ENCODE measurements around the gene ERGIC3. TPM values are rescaled to one million over a fixed set of nuclear protein-coding genes. Genes with fewer than 3 reads are reported as not detected.
A peak's percentile ranks its signal among the peaks of the same experiment; 100 is the strongest.
"Not testable (repeated sequence)": the region's sequence is repeated elsewhere in the genome, so short reads cannot be mapped to it uniquely, and the experiment has no call there.

Gene ERGIC3
- polyA plus RNA-seq, 6 donors from 2014 or later = 103 to 141 (median 117) TPM

DNA sequence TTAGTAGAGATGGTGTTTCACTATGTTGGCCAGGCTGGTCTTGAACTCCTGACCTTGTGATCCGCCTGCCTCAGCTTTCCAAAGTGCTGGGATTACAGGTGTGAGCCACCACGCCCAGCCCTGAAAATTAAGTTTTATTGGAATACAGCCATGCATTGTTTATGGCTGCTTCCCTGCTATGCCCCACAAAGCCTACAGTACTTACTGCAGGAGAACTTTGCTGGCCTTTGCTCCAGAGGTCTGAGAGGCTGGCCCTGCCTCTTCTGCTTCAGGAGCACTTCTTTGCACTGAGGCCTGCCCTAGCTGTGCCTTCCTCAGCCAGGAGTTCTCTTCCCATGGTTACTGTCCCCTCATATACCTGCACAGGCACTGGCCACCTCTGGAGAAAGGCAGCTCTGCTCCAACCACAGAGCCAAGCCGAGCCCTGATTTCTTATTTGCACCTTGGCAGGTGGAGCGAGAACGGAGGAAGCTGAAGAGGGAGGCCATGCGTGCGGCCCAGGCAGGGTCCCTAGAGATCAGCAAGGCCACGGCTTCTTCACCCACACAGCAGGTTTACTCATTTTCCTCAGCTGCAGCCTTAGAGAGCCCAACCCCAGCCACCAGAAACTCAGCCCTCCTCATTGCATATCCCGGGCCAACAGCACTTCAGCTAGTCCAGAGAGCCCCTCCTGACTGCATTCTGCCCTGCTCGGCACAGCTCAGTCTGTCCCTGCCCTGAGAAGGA is 33.2 kb upstream of the ERGIC3 start:
- Mint-ChIP-seq H3K36me3 (peaks cover 8 to 37% of the 10 kb centered on the region in 2 donors), H3K4me1 (peaks cover 41 to 52% (median 45%) of the 10 kb centered on the region in 3 donors), H3K9me3 (no peaks in the 10 kb centered on the region), H3K27ac (peak overlapping the region in 4 of 6 donors; percentile 43 to 84 (median 52)), H3K4me3 (peak overlapping the region in 5 of 8 donors; percentile 42 to 64 (median 52)), H3K27me3 (no peaks in the 10 kb centered on the region)
- peak; percentile 65 to 70 for ATAC-seq (ENCODE audit: low read depth in 2 of 2)
- no peak for DNase-seq

GRCh38 chr20:35510951-35511735 is 30.7 kb upstream of the ERGIC3 start:
- Mint-ChIP-seq H3K4me1 (peaks cover 26 to 37% (median 31%) of the 10 kb centered on the region in 3 donors), H3K9me3 (no peaks in the 10 kb centered on the region), H3K27ac (peak overlapping the region in 1 of 6 donors; percentile 22), H3K4me3 (no peak overlapping the region), H3K36me3 (peaks cover 8 to 13% of the 10 kb centered on the region in 2 donors), H3K27me3 (no peaks in the 10 kb centered on the region)
- no peak for ATAC-seq (ENCODE audit: low read depth in 2 of 2)
- DNase-seq = no peak

GRCh38 chr20:35511814-35512420 is 30.0 kb upstream of the ERGIC3 start:
- Mint-ChIP-seq H3K36me3 (peaks cover 8 to 9% of the 10 kb centered on the region in 2 donors), H3K4me1 (peaks cover 21 to 29% (median 24%) of the 10 kb centered on the region in 3 donors), H3K9me3 (no peaks in the 10 kb centered on the region), H3K27ac (peak overlapping the region in 3 of 6 donors; percentile 44 to 80 (median 62)), H3K27me3 (no peaks in the 10 kb centered on the region), H3K4me3 (no peak overlapping the region)
- ATAC-seq (ENCODE audit: low read depth in 2 of 2) (no peak), DNase-seq (no peak)

DNA sequence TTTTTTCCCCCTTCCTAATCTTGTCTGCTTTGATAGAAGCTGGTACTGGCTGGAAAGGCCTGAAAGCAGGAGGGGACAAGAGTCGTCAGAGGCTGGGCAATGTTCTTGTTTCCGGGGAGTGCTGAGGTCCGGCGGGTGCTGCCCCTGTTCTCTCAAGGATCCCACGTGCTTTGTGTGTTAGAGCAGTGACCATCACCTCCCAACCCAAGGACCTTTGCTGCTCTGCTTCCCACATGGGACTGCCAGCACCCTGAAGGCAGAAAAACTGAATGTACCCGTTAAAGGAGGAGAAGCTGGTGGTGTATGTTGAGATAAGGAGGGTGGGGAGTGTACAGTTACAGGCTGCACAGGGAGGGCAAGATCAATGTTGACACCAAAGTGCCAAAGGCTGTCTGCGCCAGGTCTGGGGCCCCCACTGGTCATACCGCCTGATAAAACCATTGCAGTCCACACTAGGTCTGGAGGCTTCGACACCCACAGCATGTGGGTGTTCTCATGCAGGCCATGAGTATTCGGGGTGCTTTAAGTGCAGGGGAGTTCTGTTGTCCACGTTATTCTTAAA is 27.4 kb upstream of the ERGIC3 start:
- H3K27me3 Mint-ChIP-seq = no peaks in the 10 kb centered on the region
- DNase-seq (no peak), ATAC-seq (ENCODE audit: low read depth in 2 of 2) (no peak)
- H3K9me3 Mint-ChIP-seq = no peaks in the 10 kb centered on the region
- peaks cover 4 to 9% (median 8%) of the 10 kb centered on the region in 3 donors for H3K4me1 Mint-ChIP-seq
- H3K27ac Mint-ChIP-seq = peak overlapping the region in 1 of 6 donors; percentile 56
- H3K36me3 Mint-ChIP-seq = peaks cover 0 to 8% of the 10 kb centered on the region in 2 donors
- no peak overlapping the region for H3K4me3 Mint-ChIP-seq

- peaks cover 0 to 8% of the 10 kb centered on the region in 2 donors for H3K36me3 Mint-ChIP-seq
- no peaks in the 10 kb centered on the region for H3K27me3 Mint-ChIP-seq
- no peak for ATAC-seq (ENCODE audit: low read depth in 2 of 2)
- H3K4me3 Mint-ChIP-seq = no peak overlapping the region
- peaks cover 1 to 9% (median 8%) of the 10 kb centered on the region in 3 donors for H3K4me1 Mint-ChIP-seq
- H3K27ac Mint-ChIP-seq = peak overlapping the region in 2 of 6 donors; percentile 27 to 42
- DNase-seq = no peak
- no peaks in the 10 kb centered on the region for H3K9me3 Mint-ChIP-seq
Measured at GRCh38 chr20:35515341-35515740, 26.5 kb upstream of the ERGIC3 start.

- H3K36me3 Mint-ChIP-seq = peaks cover 0 to 8% of the 10 kb centered on the region in 2 donors
- H3K27ac Mint-ChIP-seq = peak overlapping the region in 3 of 6 donors; percentile 21 to 76 (median 30)
- H3K4me1 Mint-ChIP-seq = peaks cover 1 to 9% (median 8%) of the 10 kb centered on the region in 3 donors
- ATAC-seq (ENCODE audit: low read depth in 2 of 2) (no peak), DNase-seq (no peak)
- H3K27me3 Mint-ChIP-seq = no peaks in the 10 kb centered on the region
- H3K4me3 Mint-ChIP-seq = no peak overlapping the region
- H3K9me3 Mint-ChIP-seq = no peaks in the 10 kb centered on the region
Measured at GRCh38 chr20:35515949-35516645, 25.8 kb upstream of the ERGIC3 start.

DNA sequence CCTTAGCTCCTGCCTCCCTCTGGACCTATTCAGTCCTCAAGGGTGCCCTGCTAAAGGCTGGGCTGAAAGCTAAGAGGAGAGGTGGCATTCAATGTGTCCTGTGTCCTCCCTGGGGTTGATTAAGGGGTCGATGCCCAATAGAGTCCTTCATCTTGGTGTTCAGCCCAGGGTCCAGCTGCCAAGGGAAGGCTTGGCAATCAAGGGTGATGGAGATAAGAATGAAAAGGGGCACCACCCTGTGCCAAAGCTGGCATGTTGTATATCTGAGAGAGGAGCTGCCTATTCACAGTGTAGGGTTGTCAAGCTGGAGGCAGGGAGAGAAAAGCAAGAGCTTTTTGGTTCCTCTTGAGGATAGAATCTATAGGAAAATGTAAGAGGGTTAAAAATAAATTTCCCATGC is 24.8 kb upstream of the ERGIC3 start:
- no peak overlapping the region for H3K4me3 Mint-ChIP-seq
- no peak for DNase-seq
- H3K9me3 Mint-ChIP-seq = no peaks in the 10 kb centered on the region
- H3K36me3 Mint-ChIP-seq = peaks cover 0 to 3% of the 10 kb centered on the region in 2 donors
- peaks cover 1 to 8% (median 6%) of the 10 kb centered on the region in 3 donors for H3K4me1 Mint-ChIP-seq
- H3K27ac Mint-ChIP-seq = peak overlapping the region in 2 of 6 donors; percentile 20 to 76
- no peak for ATAC-seq (ENCODE audit: low read depth in 2 of 2)
- no peaks in the 10 kb centered on the region for H3K27me3 Mint-ChIP-seq

DNA sequence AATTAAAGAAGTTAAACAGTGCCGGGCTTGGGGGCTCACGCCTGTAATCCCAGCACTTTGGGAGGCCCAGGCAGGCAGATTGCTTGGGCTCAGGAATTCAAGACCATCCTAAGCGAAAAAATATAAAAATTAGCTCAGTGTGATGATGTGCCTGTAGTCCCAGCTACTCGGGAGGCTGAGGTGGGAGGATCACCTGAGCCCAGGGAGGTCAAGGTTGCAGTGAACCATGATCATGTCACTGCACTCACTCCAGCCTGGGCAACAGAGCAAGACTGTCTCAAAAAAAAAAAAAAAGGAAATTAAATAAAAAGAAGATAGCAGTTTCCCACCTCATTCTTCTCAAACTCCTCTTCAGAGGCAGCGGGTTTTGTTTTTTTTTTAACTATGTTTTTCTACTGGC is 24.1 kb upstream of the ERGIC3 start:
- H3K27ac Mint-ChIP-seq; H3K9me3 Mint-ChIP-seq; H3K27me3 Mint-ChIP-seq; DNase-seq; H3K36me3 Mint-ChIP-seq; ATAC-seq (ENCODE audit: low read depth in 2 of 2); H3K4me1 Mint-ChIP-seq; H3K4me3 Mint-ChIP-seq: not testable (repeated sequence)

DNA sequence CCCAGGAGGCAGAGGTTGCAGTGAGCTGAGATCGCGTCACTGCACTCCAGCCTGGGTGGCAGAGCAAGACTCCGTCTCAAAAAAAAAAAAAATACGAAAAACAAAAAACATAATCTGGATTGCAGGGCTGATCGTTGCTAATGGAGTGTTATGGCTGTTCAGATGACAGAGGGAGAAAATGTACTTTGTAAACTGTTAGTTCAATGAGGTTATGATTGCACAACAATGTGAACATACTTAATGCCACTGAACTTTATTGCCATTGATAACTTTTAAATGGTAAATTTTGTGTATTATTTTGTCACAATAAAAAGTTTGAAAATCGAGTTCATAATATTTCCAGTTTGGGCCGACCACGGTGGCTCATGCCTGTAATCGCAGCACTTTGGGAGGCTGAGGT is 22.9 kb upstream of the ERGIC3 start:
- DNase-seq (no peak), ATAC-seq (ENCODE audit: low read depth in 2 of 2) (no peak)
- no peak overlapping the region for H3K27ac Mint-ChIP-seq
- no peak overlapping the region for H3K4me3 Mint-ChIP-seq
- no peaks in the 10 kb centered on the region for H3K36me3 Mint-ChIP-seq
- H3K27me3 Mint-ChIP-seq = no peaks in the 10 kb centered on the region
- H3K9me3 Mint-ChIP-seq = no peaks in the 10 kb centered on the region
- H3K4me1 Mint-ChIP-seq = peaks cover 1 to 9% (median 8%) of the 10 kb centered on the region in 3 donors

- no peaks in the 10 kb centered on the region for H3K36me3 Mint-ChIP-seq
- no peak overlapping the region for H3K4me3 Mint-ChIP-seq
- no peaks in the 10 kb centered on the region for H3K9me3 Mint-ChIP-seq
- peak in 1 of 2 donors; percentile 28 for ATAC-seq (ENCODE audit: low read depth in 2 of 2)
- H3K4me1 Mint-ChIP-seq = peaks cover 0 to 8% (median 4%) of the 10 kb centered on the region in 3 donors
- DNase-seq = peak; percentile 12
- H3K27ac Mint-ChIP-seq = peak overlapping the region in 2 of 6 donors; percentile 20 to 65
- H3K27me3 Mint-ChIP-seq = no peaks in the 10 kb centered on the region
Measured at GRCh38 chr20:35523298-35523888, 18.5 kb upstream of the ERGIC3 start.

- no peaks in the 10 kb centered on the region for H3K36me3 Mint-ChIP-seq
- no peaks in the 10 kb centered on the region for H3K27me3 Mint-ChIP-seq
- H3K27ac Mint-ChIP-seq = no peak overlapping the region
- peaks cover 0 to 8% (median 4%) of the 10 kb centered on the region in 3 donors for H3K4me1 Mint-ChIP-seq
- ATAC-seq (ENCODE audit: low read depth in 2 of 2) = no peak
- no peak for DNase-seq
- H3K4me3 Mint-ChIP-seq = no peak overlapping the region
- H3K9me3 Mint-ChIP-seq = no peaks in the 10 kb centered on the region
Measured at GRCh38 chr20:35525639-35526038, 16.2 kb upstream of the ERGIC3 start.

DNA sequence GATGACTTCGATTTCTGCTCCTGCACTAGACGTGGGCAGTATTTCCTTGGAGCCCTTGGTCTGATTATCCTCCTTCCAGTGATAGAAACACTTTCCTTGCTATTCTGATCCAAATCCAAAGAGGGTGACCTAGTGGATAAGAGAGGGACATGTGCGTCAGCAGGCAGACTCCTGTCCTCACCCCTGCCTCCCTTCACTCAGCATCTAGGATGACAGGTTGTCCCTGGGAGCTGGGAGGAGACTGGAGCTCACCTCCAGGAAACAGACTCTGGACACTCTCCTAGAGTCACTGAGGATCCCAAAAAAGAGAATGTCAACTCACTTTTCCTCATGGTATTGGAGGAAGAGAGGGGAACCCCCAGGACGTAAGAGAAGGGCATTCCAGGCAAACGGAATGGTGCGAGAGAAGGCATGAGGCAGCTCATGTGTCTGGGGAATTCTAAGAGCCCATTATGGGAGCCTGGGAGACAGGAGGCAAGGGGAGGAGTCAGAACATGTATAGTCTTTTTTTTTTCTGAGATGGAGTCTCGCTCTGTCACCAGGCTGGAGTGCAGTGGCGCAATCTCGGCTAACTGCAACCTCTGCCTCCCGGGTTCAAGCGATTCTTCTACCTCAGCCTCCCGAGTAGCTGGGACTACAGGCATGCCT is 14.6 kb upstream of the ERGIC3 start:
- DNase-seq (no peak), ATAC-seq (ENCODE audit: low read depth in 2 of 2) (no peak)
- H3K4me1 Mint-ChIP-seq = peaks cover 0 to 8% (median 4%) of the 10 kb centered on the region in 3 donors
- H3K4me3 Mint-ChIP-seq = peak overlapping the region in 1 of 8 donors; percentile 31
- H3K27me3 Mint-ChIP-seq = no peaks in the 10 kb centered on the region
- H3K27ac Mint-ChIP-seq = peak overlapping the region in 1 of 6 donors; percentile 85
- H3K36me3 Mint-ChIP-seq = no peaks in the 10 kb centered on the region
- H3K9me3 Mint-ChIP-seq = no peaks in the 10 kb centered on the region

Data from naive B cell (primary cell).